KMS-11 (cell line): ENCODE measurements around the gene ZIC1.

Experiments
- H2AFZ ChIP-seq: fragments of 200-600 bp; sonication (generic); 2 replicates; pipeline ENCODE4 v1.6.1; 2016; ENCODE audit warnings: antibody characterized with exemption, mixed run types, low read depth
- H3K27ac ChIP-seq: fragments of 200-600 bp; sonication (generic); 2 replicates; pipeline ENCODE4 v1.6.1; 2016; ENCODE audit warnings: mild to moderate bottlenecking, mixed run types
- H3K27me3 ChIP-seq: fragments of 200-600 bp; sonication (generic); 2 replicates; pipeline ENCODE4 v1.6.1; 2017; ENCODE audit warnings: mild to moderate bottlenecking, low read depth, mixed run types, moderate library complexity; ENCODE audit not compliant: insufficient read depth
- H3K36me3 ChIP-seq: fragments of 200-600 bp; sonication (generic); 2 replicates; pipeline ENCODE4 v1.6.1; 2017; ENCODE audit warnings: mild to moderate bottlenecking, mixed run types; ENCODE audit not compliant: insufficient read depth
- H3K4me1 ChIP-seq: fragments of 200-600 bp; sonication (generic); 2 replicates; pipeline ENCODE4 v1.6.1; 2016; ENCODE audit warnings: mild to moderate bottlenecking, low read depth, mixed run types; ENCODE audit not compliant: poor library complexity, severe bottlenecking
- H3K4me2 ChIP-seq: fragments of 200-600 bp; sonication (generic); 2 replicates; pipeline ENCODE4 v1.7.0; 2016; ENCODE audit warnings: mild to moderate bottlenecking, mixed run types
- H3K4me3 ChIP-seq: fragments of 200-600 bp; sonication (generic); IDR thresholded peaks from 2 replicates; pipeline ENCODE4 v1.6.1; 2017; ENCODE audit warnings: low read depth, low read length, mixed read lengths; ENCODE audit not compliant: insufficient read depth
- H3K79me2 ChIP-seq: fragments of 200-600 bp; sonication (generic); 2 replicates; pipeline ENCODE4 v1.6.1; 2016; ENCODE audit warnings: low read depth, mixed run types; ENCODE audit not compliant: insufficient read depth
- H3K9ac ChIP-seq: fragments of 200-600 bp; sonication (generic); 2 replicates; pipeline ENCODE4 v1.6.1; 2016; ENCODE audit warnings: mild to moderate bottlenecking, mixed run types
- H4K20me1 ChIP-seq: fragments of 200-600 bp; sonication (generic); 2 replicates; pipeline ENCODE4 v1.6.1; 2016; ENCODE audit warnings: mild to moderate bottlenecking, mixed run types; ENCODE audit not compliant: insufficient read depth
- TF ChIP-seq, protein P1 (sequence below): fragments of 200-600 bp; sonication (generic); conservative IDR thresholded peaks from 2 replicates; pipeline ENCODE4 v1.6.1; 2017; ENCODE audit warnings: low read depth, mild to moderate bottlenecking, antibody characterized with exemption, low read length, moderate library complexity, mixed read lengths

The ZIC1 gene

DNA sequence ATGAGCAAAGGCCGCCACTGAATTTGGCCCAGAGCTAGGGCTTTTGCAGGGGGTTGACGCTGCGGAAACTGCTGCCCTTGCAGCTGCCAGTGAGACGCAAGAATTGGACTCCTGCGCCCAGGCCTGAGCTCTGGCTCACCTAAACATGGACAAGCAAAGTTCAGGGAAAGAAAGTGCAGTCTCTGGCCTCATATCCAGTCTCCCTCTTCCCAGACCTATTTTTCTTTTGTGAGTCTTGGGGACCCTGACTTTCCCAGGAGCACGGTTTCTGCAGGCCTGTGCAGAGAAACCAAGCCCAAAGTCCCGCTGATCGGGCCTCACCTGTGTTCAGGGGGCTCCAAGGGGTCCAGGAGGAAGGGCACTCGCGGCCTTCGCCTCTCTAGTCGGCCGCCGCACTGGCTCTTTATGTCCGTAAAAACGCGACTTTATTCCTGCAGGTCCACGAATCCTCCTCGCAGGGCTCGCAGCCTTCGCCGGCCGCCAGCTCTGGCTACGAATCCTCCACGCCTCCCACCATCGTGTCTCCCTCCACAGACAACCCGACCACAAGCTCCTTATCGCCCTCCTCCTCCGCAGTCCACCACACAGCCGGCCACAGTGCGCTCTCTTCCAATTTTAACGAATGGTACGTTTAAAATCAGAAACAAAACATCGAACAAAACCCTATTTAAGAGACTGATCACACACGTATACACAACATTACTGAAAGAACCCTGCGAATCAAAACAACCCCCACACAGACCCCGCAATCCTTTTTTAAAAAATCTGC lies 3.9 kb downstream of the ZIC1 start:
- no peak overlapping the region for H2AFZ ChIP-seq
- no peak overlapping the region for H3K9ac ChIP-seq
- H3K27me3 ChIP-seq: no peaks in the 10 kb centered on the region

DNA sequence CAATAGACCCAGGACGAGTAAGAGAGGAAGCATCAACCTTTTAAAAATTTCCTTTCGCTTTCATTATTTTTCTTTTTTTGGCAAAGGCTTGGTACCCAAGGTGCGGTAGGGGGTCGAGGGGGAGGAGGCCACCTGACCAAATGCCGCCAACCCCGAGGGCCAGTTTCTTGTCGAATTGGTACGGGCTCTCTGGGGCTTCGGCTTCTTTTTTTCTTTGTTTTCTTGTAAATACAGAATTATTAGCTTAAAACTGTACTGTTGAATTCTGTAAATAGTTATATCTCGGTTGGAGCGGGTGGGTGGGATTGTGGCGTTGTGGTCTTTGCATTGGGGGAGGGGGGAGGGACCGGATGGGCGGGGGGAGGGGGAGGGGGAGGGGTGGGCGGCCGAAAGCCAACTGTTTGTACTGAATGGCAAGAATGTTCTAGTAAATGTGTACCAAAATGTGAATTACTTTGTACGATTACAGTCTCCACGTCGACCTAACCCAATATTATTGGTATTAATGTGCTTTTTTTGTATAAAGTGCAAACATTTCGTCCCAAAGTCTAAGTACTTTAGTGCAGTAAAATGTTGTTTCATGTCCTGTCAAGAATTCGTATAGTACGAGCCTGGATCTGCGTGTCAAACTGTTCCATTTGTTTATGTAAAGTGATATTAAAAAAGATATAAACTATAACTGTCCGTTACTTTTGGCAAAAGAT lies 4.7 kb downstream of the ZIC1 start:
- H3K4me3 ChIP-seq: no peak overlapping the region
- no peak overlapping the region for H3K4me2 ChIP-seq

More for the DNA sequence above, 3.9 kb downstream of the ZIC1 start:
- Histone ChIP-seq H3K4me2 (no peak overlapping the region), H3K27ac (no peak overlapping the region), H3K79me2 (no peaks in the 10 kb centered on the region), H3K36me3 (no peaks in the 10 kb centered on the region), H3K4me1 (no peaks in the 10 kb centered on the region), H3K4me3 (no peak overlapping the region), H4K20me1 (no peaks in the 10 kb centered on the region)
- TF ChIP-seq, protein P1, sequence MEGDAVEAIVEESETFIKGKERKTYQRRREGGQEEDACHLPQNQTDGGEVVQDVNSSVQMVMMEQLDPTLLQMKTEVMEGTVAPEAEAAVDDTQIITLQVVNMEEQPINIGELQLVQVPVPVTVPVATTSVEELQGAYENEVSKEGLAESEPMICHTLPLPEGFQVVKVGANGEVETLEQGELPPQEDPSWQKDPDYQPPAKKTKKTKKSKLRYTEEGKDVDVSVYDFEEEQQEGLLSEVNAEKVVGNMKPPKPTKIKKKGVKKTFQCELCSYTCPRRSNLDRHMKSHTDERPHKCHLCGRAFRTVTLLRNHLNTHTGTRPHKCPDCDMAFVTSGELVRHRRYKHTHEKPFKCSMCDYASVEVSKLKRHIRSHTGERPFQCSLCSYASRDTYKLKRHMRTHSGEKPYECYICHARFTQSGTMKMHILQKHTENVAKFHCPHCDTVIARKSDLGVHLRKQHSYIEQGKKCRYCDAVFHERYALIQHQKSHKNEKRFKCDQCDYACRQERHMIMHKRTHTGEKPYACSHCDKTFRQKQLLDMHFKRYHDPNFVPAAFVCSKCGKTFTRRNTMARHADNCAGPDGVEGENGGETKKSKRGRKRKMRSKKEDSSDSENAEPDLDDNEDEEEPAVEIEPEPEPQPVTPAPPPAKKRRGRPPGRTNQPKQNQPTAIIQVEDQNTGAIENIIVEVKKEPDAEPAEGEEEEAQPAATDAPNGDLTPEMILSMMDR: no peak

DNA sequence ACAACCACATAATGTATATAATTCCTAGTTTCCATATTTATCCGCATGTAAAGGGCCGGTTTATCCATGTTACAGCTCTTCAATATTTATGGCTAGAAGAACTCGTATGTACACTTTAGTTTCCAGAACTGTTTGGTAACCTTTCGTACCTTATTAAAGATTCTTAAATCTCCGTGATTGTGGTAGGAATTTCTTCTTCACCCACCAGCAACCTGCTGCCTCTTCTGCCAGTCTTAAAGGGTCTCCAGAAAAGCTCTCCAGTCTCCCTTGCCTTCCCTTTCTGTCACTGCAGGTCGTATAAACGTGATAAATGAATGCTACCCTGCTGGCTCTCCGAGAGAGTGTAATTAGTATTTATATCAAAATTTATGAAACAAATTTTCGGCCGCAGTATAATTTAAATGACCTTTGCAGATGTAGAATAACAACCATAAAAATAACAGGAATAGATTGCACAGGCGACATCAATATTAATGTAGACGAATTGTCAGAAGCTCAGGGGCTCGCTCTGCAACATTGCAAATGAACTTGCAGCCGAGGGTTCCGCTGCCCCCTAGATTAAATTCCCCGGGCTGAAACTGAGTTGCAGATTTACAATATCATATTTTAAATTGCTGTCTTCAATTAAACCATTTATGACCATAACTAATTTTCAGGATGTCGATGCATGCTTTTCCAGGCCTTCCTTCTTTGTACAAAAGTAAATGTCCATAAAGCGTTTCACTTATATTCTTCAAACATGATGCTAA lies 5.4 kb downstream of the ZIC1 start:
- no peaks in the 10 kb centered on the region for H4K20me1 ChIP-seq
- TF ChIP-seq, protein P1: no peak
- no peak overlapping the region; the same call in 1 of the 2 replicates for H2AFZ ChIP-seq
- no peaks in the 10 kb centered on the region for H3K27me3 ChIP-seq
- H3K27ac ChIP-seq: no peak overlapping the region
- H3K4me2 ChIP-seq: no peak overlapping the region
- no peak overlapping the region for H3K9ac ChIP-seq
- no peaks in the 10 kb centered on the region for H3K36me3 ChIP-seq
- H3K4me1 ChIP-seq: no peaks in the 10 kb centered on the region
- H3K4me3 ChIP-seq: no peak overlapping the region
- no peaks in the 10 kb centered on the region for H3K79me2 ChIP-seq

More for the DNA sequence above, 4.7 kb downstream of the ZIC1 start:
- H3K79me2 ChIP-seq: no peaks in the 10 kb centered on the region
- H3K27me3 ChIP-seq: no peaks in the 10 kb centered on the region
- no peaks in the 10 kb centered on the region for H3K4me1 ChIP-seq
- TF ChIP-seq, protein P1: no peak
- no peaks in the 10 kb centered on the region for H4K20me1 ChIP-seq
- H3K27ac ChIP-seq: no peak overlapping the region
- no peaks in the 10 kb centered on the region for H3K36me3 ChIP-seq
- H3K9ac ChIP-seq: no peak overlapping the region
- H2AFZ ChIP-seq: no peak overlapping the region

DNA sequence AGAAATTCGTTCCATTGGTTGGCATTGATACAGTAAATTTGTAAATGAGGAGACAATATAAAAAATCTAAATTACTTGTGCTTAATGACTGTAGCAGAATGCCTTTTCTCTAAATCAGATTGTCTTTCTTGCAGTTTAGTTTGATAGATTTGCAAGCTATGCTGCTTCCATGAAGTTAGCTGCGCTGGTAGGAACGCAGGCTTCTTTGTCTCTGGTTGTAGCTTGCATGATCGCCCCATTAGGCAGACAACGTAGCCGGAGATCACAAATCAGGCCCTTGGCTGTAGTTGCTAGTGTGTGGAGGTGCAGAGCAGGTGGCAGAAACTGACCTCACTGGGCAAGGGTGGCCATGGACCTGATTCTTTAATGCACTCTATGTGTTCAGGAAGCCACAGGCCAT lies 6.1 kb downstream of the ZIC1 start:
- no peak overlapping the region for H3K4me3 ChIP-seq

More for the DNA sequence above, 6.1 kb downstream of the ZIC1 start:
- no peaks in the 10 kb centered on the region for H3K36me3 ChIP-seq
- no peaks in the 10 kb centered on the region for H3K4me1 ChIP-seq
- TF ChIP-seq, protein P1: no peak
- no peak overlapping the region for H3K27ac ChIP-seq
- no peak overlapping the region for H3K4me2 ChIP-seq
- no peaks in the 10 kb centered on the region for H3K27me3 ChIP-seq
- H2AFZ ChIP-seq: no peak overlapping the region
- no peaks in the 10 kb centered on the region for H4K20me1 ChIP-seq
- H3K9ac ChIP-seq: no peak overlapping the region
- H3K79me2 ChIP-seq: no peaks in the 10 kb centered on the region
